GM19035 (cell line): ENCODE data around the gene CFAP97.
"Not testable (repeated sequence)": the region's sequence is repeated elsewhere in the genome, so short reads cannot be mapped to it uniquely, and the experiment has no call there.

ENCODE experiments used
- ATAC-seq: cut with Tn5 transposase; IDR thresholded peaks from one replicate; pipeline ENCODE4 v1.9.1; 2021; ENCODE audit not compliant: unreplicated experiment

CFAP97 gene

DNA sequence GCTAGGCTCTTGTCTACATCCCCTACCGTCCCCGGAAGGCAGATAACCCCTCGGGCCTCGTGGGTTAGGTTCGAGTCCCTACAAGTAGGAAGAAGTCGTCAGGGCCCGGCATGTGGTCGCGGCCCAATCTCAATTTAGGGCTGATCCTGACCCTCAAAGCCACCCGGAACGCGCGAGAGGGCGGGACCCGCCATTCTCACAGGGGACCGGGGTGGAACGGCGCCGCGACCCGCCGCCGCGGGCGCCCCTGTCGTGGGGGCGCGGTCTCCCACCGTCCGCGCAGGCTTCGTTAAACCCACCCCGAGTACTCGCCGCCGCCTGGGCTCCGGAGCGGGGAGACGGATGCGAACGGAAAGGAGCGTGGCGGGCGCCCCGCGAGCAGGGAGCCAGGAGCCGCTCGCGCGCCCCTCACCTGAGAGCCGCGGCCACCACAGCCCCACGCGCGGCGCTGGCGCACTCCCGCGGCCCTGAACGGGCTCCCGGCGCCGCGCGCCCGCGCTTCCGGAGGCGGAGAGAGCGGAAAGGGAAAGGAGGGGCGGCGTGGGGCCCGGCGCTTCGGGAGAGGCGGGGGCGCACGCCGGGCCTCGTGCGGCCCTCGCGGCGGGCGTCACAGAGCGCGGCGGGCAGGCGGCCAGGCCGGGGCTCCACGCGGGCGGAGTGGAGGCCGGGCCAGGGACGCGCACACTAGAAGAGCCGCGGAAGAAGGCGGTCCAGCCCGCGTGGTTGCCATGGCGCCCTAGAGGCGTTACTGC lies at the start of gene CFAP97:
Gene CFAP97 (minus strand): TSS at position 515 of the 752 bp plus-strand sequence. CDS start 12,804 bp downstream, outside the sequence.
- peak; percentile 76 for ATAC-seq

- no peak for ATAC-seq
Measured at GRCh38 chr4:185249105-185249504, 45.3 kb upstream of the CFAP97 start.

GRCh38 chr4:185248393-185249039 lies 44.7 kb upstream of the CFAP97 start:
- ATAC-seq, result no peak

- ATAC-seq, result no peak
Measured at GRCh38 chr4:185247151-185247550, 43.4 kb upstream of the CFAP97 start.

DNA sequence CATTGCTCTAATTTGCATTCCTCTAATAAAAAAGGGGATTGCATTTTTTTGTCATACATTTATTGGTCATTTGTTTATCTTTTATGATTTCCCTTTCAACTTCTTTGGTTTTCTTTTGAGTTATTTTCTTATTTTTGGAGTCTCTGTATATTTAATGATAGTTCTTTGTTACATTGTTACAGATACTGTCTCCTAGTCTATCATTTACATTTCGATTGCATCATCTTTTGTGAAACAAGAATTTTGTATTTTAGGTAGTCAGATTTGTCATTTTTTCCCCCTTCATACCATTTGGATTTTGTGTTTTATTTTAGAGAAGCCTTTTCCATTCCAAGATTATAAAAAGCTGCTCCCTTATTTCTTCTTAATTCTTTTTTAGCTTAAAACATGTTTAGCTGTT lies 42.7 kb upstream of the CFAP97 start:
- no peak for ATAC-seq

GRCh38 chr4:185244763-185245162 lies 41.0 kb upstream of the CFAP97 start:
- no peak for ATAC-seq

DNA sequence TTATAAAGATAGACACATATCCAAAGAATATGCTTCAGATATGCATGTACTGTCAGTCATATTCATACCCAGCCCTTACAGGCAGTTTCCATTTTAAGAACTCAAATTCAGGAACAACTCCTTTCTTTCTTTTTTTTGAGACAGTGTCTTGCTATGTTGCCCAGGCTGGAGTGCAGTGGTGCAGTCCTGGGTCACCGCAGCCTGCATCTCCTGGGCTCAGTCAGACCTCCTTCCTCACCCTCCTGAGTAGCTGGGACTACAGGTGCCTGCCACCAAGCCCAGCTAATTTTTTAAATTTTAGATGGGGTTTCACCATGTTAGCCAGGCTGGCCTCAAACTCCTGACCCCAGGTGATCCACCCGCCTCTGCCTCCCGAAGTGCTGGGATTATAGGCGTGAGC lies 40.1 kb upstream of the CFAP97 start:
- ATAC-seq, result no peak

- ATAC-seq, result no peak
Measured at GRCh38 chr4:185242749-185243533, 39.1 kb upstream of the CFAP97 start.

DNA sequence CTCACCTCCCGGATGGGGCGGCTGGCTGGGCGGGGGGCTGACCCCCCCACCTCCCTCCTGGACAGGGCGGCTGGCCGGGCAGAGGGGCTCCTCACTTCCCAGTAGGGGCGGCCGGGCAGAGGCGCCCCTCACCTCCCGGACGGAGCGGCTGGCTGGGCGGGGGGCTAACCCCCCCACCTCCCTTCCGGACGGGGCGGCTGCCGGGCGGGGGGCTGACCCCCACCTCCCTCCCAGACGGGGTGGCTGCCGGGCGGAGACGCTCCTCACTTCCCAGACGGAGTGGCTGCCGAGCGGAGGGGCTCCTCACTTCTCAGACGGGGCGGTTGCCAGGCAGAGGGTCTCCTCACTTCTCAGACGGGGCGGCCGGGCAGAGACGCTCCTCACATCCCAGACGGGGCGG lies 36.7 kb upstream of the CFAP97 start:
- not testable (repeated sequence) for ATAC-seq

- no peak for ATAC-seq
Measured at GRCh38 chr4:185238750-185239149, 35.0 kb upstream of the CFAP97 start.

DNA sequence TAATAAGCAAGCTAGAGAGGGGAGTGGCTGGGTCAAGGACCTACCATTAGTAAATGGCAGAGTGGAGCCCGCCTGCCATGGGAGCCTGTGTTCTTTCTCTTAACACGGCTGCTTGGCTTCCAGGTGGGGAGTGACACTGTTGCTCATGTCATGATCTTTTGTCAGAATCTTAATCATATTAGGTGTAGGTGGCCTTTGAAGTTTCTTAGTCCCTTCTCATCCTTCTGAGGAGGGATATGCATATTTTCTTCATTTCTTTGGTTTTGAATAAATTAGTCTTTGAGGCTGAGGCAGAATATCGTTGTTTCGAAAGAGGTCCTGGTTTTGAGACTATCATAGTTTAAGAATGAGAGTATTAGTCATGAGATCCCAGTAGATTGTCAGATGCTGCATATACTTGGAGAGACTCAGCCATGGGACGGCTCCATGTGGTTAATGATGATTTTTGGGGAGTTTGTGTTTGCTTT lies 34.4 kb upstream of the CFAP97 start:
- ATAC-seq, result no peak

DNA sequence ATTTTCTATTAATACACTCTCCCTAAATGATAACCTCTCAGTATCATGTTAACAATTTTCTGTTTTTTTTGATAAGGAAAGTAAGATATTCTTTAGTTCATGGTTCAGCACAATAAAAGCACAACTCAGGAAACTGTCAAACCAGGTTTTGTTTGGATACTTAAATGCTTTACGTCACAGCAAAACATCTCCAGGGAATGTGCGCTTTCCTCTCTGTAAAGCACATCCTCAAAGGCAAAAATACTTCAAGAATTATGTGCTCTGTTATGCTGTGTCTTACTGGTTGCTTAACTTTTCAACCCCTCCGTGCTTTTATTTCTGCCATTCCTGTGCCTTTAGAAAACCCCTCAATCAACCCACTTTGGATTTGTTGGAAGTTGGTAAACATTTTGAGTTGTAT lies 33.4 kb upstream of the CFAP97 start:
- ATAC-seq, result no peak

GRCh38 chr4:185235843-185236503 lies 32.2 kb upstream of the CFAP97 start:
- ATAC-seq, result no peak

DNA sequence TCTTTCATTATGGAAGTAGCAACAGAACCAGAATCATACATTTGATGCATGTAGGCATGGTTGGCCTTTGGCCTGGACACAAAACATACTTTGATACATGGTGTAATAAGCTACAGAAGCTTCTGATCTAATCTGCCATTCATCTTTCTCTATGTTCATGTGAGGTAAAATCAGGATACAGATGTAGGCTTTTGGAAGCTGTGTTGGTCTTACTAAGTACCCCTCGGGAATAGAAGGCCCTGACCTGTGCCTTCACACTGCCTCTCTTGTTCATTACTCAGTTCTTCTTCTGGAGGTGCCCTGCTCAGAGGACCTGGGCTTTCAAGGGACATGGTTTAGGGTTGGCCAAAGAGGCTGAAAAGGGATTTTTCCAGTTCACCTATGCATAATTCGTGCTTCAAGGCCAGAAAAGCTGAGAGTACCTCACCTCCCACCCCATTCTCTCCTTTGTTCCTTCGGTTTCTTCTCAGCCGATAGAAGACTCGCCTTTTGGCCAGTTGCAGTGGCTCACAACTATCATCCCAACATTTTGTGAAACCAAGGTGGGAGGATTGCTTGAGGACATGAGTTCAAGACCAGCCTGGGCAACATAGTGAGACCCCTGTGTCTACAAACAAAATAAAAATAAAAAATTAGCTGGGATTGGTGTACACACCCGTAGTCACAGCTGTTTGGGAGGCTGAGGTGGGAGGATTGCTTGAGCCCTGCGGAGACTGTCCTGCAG lies 31.5 kb upstream of the CFAP97 start:
- ATAC-seq, result no peak

DNA sequence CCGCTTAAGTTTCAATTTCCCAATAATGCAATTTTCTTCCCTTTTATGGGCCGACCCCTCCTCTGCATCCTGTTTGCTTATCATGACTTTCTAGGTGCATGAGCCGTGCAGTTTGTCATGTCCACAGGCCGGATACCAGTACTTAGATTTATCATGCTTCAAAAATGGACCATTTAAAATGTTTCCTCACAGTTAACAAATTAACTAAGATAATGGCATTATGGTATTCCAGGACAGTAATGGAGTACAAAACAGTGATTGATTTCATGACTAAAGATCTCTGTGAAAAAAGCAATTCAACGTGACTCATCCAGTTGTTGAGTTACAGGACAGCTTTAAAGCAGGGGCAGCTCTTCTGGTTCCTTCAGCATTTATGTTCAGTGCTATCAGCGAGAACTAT lies 28.6 kb upstream of the CFAP97 start:
- ATAC-seq, result no peak

DNA sequence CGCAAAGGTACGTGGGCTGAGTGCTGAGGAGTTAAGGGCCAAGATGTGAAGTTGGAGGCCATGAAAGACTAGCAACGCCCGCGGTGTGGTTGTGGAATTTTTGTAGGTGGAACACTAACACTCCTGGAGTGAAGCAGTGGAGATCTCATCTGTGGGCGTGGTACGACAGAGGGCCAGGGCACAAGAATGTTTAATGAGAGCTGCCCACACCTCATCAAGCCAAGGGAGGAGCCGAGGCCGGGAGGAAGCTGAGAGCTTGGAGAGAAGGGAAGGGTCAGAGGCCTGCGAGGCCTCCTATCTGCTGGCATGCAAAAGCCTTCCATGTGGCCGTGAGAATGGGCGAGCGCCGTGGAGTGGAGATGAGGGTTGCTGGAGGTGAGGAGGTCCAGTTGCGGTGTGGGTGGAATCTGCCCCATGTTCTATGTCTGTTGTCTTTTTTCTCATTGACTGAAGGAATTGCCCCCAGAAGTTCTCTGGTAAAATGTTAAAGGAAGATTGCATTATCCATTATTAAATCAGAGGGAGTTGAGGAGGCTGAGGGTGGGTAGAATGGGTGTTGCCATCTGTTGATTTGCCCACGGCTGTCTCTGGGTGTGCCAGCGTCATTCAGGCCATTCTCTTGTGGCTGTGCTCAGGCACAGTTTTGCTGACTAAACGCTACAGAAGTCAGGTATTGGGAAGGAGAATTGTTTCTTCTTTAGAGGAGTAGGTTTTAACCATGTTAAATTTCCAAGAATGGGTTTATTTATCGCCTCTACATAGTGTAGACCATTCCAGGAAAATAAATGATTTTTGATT lies 25.4 kb upstream of the CFAP97 start:
- ATAC-seq, result no peak

- ATAC-seq, result no peak
Measured at GRCh38 chr4:185227713-185228278, 24.0 kb upstream of the CFAP97 start.

DNA sequence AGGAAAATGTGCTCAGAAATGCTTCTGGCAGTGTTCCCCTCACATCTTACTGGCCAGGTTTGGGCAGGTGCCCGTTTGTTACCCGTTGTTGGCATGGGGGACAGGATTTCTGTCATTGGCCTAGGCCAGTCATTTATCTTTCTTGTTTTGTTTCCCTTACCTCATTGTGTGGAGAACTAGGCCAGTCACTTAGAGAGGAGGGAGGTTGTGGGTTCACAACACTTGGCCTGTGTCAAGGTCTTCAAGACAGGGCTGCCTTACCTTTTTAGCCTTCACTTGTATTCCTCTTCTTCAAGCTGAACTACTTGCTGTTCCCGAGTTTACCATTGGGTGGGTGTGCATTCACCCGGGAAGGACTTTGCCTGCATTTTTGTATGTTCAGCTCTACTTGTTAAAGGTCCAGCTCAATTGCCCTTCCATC lies 23.3 kb upstream of the CFAP97 start:
- no peak for ATAC-seq

DNA sequence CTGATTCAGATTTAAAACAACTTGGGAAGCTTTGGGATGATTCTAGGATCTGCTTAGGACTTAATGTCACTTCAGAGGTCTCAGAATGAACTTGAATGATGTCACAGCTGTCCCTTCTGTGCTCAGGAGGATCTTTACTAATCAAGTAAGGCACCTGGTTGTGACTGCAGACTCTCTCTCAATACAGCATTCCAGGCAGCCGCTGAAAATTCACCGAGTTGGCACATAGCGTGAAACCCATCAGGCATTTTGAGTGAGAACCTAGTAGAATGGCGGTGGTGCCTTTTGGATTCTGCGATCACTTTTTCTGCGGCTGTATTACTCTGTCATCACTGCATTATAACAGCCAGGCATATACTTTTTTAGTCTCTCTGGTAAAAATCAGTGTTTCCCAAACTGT lies 22.1 kb upstream of the CFAP97 start:
- ATAC-seq, result no peak
